ENCODE data around the gene GUCY1A1.

Gene GUCY1A1

GRCh38 chr4:155688211-155688610 is 21.6 kb downstream of the GUCY1A1 start:
- Histone ChIP-seq H3K4me3 (ENCODE audit: low read depth, low read length) (no peak overlapping the region), H3K36me3 (ENCODE audit: control insufficient read depth, insufficient read depth, low read length) (no peaks in the 10 kb centered on the region), H3K27me3 (ENCODE audit: control insufficient read depth, insufficient read depth, low read length) (no peaks in the 10 kb centered on the region), H3K27ac (no peak overlapping the region), H3K9ac (no peak overlapping the region), H3K9me3 (ENCODE audit: control insufficient read depth, low read length) (no peaks in the 10 kb centered on the region), H3K79me2 (no peaks in the 10 kb centered on the region), H3K4me2 (ENCODE audit: low read length) (no peak overlapping the region), H3K4me1 (no peaks in the 10 kb centered on the region), H2AFZ (no peak overlapping the region)
- no peak for TF ChIP-seq CTCF (IDR thresholded peaks at IDR 0.05)

- H3K27ac ChIP-seq: no peak overlapping the region
Observed at GRCh38 chr4:155688860-155689259, 22.2 kb downstream of the GUCY1A1 start.

GRCh38 chr4:155690044-155690837 is 23.6 kb downstream of the GUCY1A1 start:
- Histone ChIP-seq H3K27me3 (ENCODE audit: control insufficient read depth, insufficient read depth, low read length) (no peaks in the 10 kb centered on the region), H3K79me2 (no peaks in the 10 kb centered on the region), H3K9me3 (ENCODE audit: control insufficient read depth, low read length) (no peaks in the 10 kb centered on the region), H3K4me1 (no peaks in the 10 kb centered on the region), H2AFZ (no peak overlapping the region), H3K36me3 (ENCODE audit: control insufficient read depth, insufficient read depth, low read length) (no peaks in the 10 kb centered on the region), H3K4me2 (ENCODE audit: low read length) (no peak overlapping the region), H3K4me3 (ENCODE audit: low read depth, low read length) (no peak overlapping the region), H3K9ac (no peak overlapping the region), H3K27ac (no peak overlapping the region)
- TF ChIP-seq CTCF (IDR thresholded peaks at IDR 0.05): no peak

More at GRCh38 chr4:155688860-155689259, 22.2 kb downstream of the GUCY1A1 start:
- H3K27me3 ChIP-seq (ENCODE audit: control insufficient read depth, insufficient read depth, low read length): no peaks in the 10 kb centered on the region
- no peaks in the 10 kb centered on the region for H3K4me1 ChIP-seq
- TF ChIP-seq CTCF (IDR thresholded peaks at IDR 0.05): no peak
- no peaks in the 10 kb centered on the region for H3K9me3 ChIP-seq (ENCODE audit: control insufficient read depth, low read length)
- no peaks in the 10 kb centered on the region for H3K79me2 ChIP-seq
- H3K9ac ChIP-seq: no peak overlapping the region
- H3K36me3 ChIP-seq (ENCODE audit: control insufficient read depth, insufficient read depth, low read length): no peaks in the 10 kb centered on the region
- H3K4me2 ChIP-seq (ENCODE audit: low read length): no peak overlapping the region
- H3K4me3 ChIP-seq (ENCODE audit: low read depth, low read length): no peak overlapping the region
- H2AFZ ChIP-seq: no peak overlapping the region

- no peaks in the 10 kb centered on the region for H3K9me3 ChIP-seq (ENCODE audit: control insufficient read depth, low read length)
- no peaks in the 10 kb centered on the region for H3K4me1 ChIP-seq
- H3K79me2 ChIP-seq: no peaks in the 10 kb centered on the region
- no peak overlapping the region for H3K9ac ChIP-seq
- no peaks in the 10 kb centered on the region for H3K27me3 ChIP-seq (ENCODE audit: control insufficient read depth, insufficient read depth, low read length)
- H3K27ac ChIP-seq: no peak overlapping the region
- no peaks in the 10 kb centered on the region for H3K36me3 ChIP-seq (ENCODE audit: control insufficient read depth, insufficient read depth, low read length)
- H3K4me3 ChIP-seq (ENCODE audit: low read depth, low read length): no peak overlapping the region
- no peak for TF ChIP-seq CTCF (IDR thresholded peaks at IDR 0.05)
- no peak overlapping the region for H2AFZ ChIP-seq
- H3K4me2 ChIP-seq (ENCODE audit: low read length): no peak overlapping the region
Observed at GRCh38 chr4:155692361-155692760, 25.7 kb downstream of the GUCY1A1 start.
